MCF 10A (cell line): ENCODE results near the gene CACNB4. TPM values are rescaled to one million over a fixed set of nuclear protein-coding genes. Genes with fewer than 3 reads are reported as not detected.
A peak's percentile ranks its signal among the peaks of the same experiment; 100 is the strongest.

Experiments used
- BruUV-seq: library from RNA; stranded (reverse); fragments of 400-500 nt; replicated peaks from 2 replicates; lab custom pipeline; 2021; lab: Mats Ljungman, UMichigan
- CTCF ChIA-PET: fragments of 300-600 bp; sonication (Branson Sonifier 250); formaldehyde crosslinking; extraction: SDS; loops from one replicate; lab custom pipeline; 2021; ENCODE audit warnings: antibody characterized with exemption, inconsistent platforms; lab: Yijun Ruan, JAX
- POLR2A ChIA-PET: fragments of 300-600, 350-650 bp; sonication (Branson Sonifier 250); formaldehyde crosslinking; extraction: SDS; loops from one replicate; lab custom pipeline; 2020; ENCODE audit warnings: antibody characterized with exemption, inconsistent platforms; lab: Yijun Ruan, JAX
- DNase-seq: peaks from one replicate; pipeline ENCODE4 v3.0.0-alpha.2; 2018; ENCODE audit not compliant: unreplicated experiment
- H3K27ac Mint-ChIP-seq: one replicate; pipeline ENCODE4 v1.8.0; 2022; ENCODE audit warnings: mild to moderate bottlenecking, low read depth, mixed read lengths; ENCODE audit not compliant: unreplicated experiment
- H3K27me3 Mint-ChIP-seq: one replicate; pipeline ENCODE4 v1.8.0; 2022; ENCODE audit warnings: mixed read lengths; ENCODE audit not compliant: insufficient read depth, unreplicated experiment
- H3K36me3 Mint-ChIP-seq: one replicate; pipeline ENCODE4 v1.8.0; 2022; ENCODE audit warnings: mild to moderate bottlenecking, moderate library complexity, mixed read lengths; ENCODE audit not compliant: insufficient read depth, unreplicated experiment
- H3K4me1 Mint-ChIP-seq: one replicate; pipeline ENCODE4 v1.8.0; 2022; ENCODE audit warnings: mixed read lengths; ENCODE audit not compliant: insufficient read depth, unreplicated experiment
- H3K4me3 Mint-ChIP-seq: one replicate; pipeline ENCODE4 v1.8.0; 2022; ENCODE audit warnings: mild to moderate bottlenecking, moderate library complexity, mixed read lengths; ENCODE audit not compliant: unreplicated experiment
- H3K9me3 Mint-ChIP-seq: one replicate; pipeline ENCODE4 v1.8.0; 2022; ENCODE audit warnings: mixed read lengths; ENCODE audit not compliant: unreplicated experiment
- intact Hi-C: fragments of 100-400 bp; cut with micrococcal nuclease; formaldehyde crosslinking; loops from 2 replicates; pipeline ENCODE4 v1.14.1; 2022
- total RNA-seq: library from RNA; stranded (reverse); gene quantifications from 2 replicates; pipeline ENCODE4 v1.2.3, GENCODE V29; 2022
- TF ChIP-seq, protein P1 (sequence below): fragments of 200-600 bp; IDR thresholded peaks from one replicate; pipeline ENCODE4 v1.8.0; 2022; ENCODE audit warnings: antibody characterized with exemption, mild to moderate bottlenecking; ENCODE audit not compliant: unreplicated experiment

The CACNB4 gene
- total RNA-seq, 1 experiment from 2014 or later: 0.49 TPM

DNA sequence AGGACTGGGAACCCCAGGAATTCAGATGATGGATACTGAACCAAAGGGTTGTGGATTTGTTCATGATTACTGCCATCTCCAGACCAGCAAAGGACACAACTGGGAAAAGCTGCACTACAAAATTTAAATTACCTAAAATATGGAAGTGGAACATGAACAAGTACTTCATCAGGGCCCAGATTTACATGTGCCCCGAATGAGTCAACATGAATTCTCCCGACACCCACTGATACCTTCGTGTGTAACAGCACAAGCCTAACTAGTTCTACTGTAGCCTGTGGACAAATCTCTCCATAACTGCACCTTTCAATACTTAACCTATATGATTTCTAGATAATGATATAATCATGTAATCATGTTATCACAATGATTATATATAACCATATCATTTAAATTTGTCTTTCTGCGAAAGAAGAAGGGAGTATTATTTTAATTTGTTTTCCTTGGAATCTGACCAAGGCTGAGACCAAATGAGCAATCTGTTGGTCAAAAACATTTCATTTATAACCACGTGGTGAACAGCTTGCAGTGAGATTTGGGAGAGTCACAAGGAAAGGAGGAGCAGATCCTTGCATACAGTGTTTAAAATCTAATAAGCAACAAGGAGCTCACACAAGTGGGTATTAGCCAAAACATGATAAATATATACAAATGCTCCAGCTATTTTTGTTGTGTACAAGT, 70.5 kb downstream of the CACNB4 start:
- no peak overlapping the region for H3K4me3 Mint-ChIP-seq
- no peaks in the 10 kb centered on the region for H3K9me3 Mint-ChIP-seq
- no peaks in the 10 kb centered on the region for H3K36me3 Mint-ChIP-seq
- intact Hi-C loops: loop anchor here (10.0 kb wide), 5 partner anchors 204 to 574 kb away; partner anchors contain the start of gene ARL5A
- BruUV-seq: no TSS peak
- H3K27ac Mint-ChIP-seq: peak overlapping the region; percentile 32
- peak; percentile 53 for DNase-seq
- H3K4me1 Mint-ChIP-seq: peaks cover 24% of the 10 kb centered on the region
- TF ChIP-seq, protein P1, sequence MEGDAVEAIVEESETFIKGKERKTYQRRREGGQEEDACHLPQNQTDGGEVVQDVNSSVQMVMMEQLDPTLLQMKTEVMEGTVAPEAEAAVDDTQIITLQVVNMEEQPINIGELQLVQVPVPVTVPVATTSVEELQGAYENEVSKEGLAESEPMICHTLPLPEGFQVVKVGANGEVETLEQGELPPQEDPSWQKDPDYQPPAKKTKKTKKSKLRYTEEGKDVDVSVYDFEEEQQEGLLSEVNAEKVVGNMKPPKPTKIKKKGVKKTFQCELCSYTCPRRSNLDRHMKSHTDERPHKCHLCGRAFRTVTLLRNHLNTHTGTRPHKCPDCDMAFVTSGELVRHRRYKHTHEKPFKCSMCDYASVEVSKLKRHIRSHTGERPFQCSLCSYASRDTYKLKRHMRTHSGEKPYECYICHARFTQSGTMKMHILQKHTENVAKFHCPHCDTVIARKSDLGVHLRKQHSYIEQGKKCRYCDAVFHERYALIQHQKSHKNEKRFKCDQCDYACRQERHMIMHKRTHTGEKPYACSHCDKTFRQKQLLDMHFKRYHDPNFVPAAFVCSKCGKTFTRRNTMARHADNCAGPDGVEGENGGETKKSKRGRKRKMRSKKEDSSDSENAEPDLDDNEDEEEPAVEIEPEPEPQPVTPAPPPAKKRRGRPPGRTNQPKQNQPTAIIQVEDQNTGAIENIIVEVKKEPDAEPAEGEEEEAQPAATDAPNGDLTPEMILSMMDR: no peak
- no peaks in the 10 kb centered on the region for H3K27me3 Mint-ChIP-seq
- ChIA-PET POLR2A (interaction anchor here (0.5 to 1.1 kb wide), 4 partner anchors 8 to 478 kb away, joined by 3 read pairs; no protein-coding TSS in a partner anchor), CTCF (interaction anchor here (0.5 to 4.5 kb wide), 8 partner anchors 8 to 659 kb away, joined by 3 to 32 read pairs (median 4); no protein-coding TSS in a partner anchor)

DNA sequence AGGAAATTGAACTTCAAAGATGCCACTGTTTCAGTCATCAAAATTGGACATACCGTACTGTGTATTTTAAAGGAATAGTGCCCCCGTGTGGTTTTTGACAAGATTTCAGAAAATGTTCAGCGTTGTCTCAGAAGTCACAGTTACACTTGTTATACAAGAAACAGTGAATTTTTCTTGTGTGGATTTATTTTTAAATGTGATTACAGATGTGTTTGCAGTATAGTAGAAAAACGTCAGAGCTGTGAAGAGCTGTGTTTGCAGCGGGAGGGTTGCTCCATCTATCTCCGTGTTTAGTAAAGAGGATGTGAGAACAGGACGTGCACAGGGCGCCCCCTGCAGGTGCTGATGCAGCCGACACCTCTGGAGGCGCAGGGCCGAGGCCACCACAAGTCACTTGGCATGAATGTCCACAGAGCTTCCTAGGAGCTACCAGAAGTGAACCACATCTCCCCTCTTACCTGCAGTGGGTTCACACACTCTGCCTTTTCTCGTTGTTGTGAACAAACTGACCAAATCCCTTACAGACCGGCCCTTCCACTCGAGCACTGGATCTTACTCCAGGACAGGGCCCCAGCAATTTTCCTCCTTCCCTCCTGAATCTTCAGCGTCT, 73.1 kb downstream of the CACNB4 start:
- TF ChIP-seq, protein P1: peak; percentile 93
- H3K36me3 Mint-ChIP-seq: no peaks in the 10 kb centered on the region
- intact Hi-C loops: loop anchor here (10.0 kb wide), 5 partner anchors 201 to 571 kb away; partner anchors contain the start of gene ARL5A
- H3K27ac Mint-ChIP-seq: no peak overlapping the region
- peaks cover 24% of the 10 kb centered on the region for H3K4me1 Mint-ChIP-seq
- peak; percentile 79 for DNase-seq
- BruUV-seq: no TSS peak
- no peaks in the 10 kb centered on the region for H3K9me3 Mint-ChIP-seq
- H3K27me3 Mint-ChIP-seq: peaks cover under 1% of the 10 kb centered on the region
- ChIA-PET POLR2A (interaction anchor here (0.6 to 1.1 kb wide), 4 partner anchors 23 to 362 kb away, joined by 3 read pairs; no protein-coding TSS in a partner anchor), CTCF (interaction anchor here (0.5 to 4.5 kb wide), 111 partner anchors 8 to 1233 kb away, joined by 3 to 70 read pairs (median 4); partner anchors contain the start of gene ARL5A)
- H3K4me3 Mint-ChIP-seq: peak overlapping the region; percentile 60

DNA sequence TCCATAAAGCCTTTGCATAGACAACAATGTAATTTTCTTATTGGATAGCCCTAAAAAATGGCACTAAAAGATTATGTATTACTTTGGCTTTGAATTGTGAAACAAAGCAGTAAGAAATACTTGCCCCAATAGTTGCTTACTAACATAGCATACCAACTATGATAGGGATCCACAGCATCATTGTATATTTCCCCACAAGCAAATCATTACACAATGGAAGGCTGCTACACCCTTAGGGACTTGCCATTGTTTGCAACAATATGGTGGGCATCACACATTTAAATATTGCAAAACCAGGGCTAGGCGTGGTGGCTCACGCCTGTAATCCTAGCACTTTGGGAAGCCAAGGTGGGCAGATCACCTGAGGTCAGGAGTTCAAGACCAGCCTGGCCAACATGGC, 74.4 kb downstream of the CACNB4 start:
- H3K9me3 Mint-ChIP-seq: no peaks in the 10 kb centered on the region
- no peak overlapping the region for H3K27ac Mint-ChIP-seq
- TF ChIP-seq, protein P1: no peak
- intact Hi-C loops: loop anchor here (10.0 kb wide), 5 partner anchors 200 to 570 kb away; partner anchors contain the start of gene ARL5A
- peaks cover 24% of the 10 kb centered on the region for H3K4me1 Mint-ChIP-seq
- no peak overlapping the region for H3K4me3 Mint-ChIP-seq
- CTCF ChIA-PET: interaction anchor here (0.6 to 4.5 kb wide), 54 partner anchors 10 to 604 kb away, joined by 3 to 70 read pairs (median 5); partner anchors contain the start of gene ARL5A
- H3K36me3 Mint-ChIP-seq: no peaks in the 10 kb centered on the region
- no peak for DNase-seq
- H3K27me3 Mint-ChIP-seq: peaks cover 12% of the 10 kb centered on the region
- no TSS peak for BruUV-seq
- POLR2A ChIA-PET: interaction anchor here (0.7 to 1.2 kb wide), 3 partner anchors 24 to 102 kb away, joined by 3 to 6 read pairs (median 3); no protein-coding TSS in a partner anchor
